Left forelimb (tissue), 1 donor: ENCODE results near the gene ACAP1.
"Not testable (repeated sequence)": the region's sequence is repeated elsewhere in the genome, so short reads cannot be mapped to it uniquely, and the experiment has no call there.

Experiments used
- DNase-seq: peaks from one replicate; pipeline ENCODE4 v3.0.0-alpha.2; 2018; ENCODE audit warnings: low spot score

The ACAP1 gene

GRCh38 chr17:7354262-7354843, 18.0 kb downstream of the ACAP1 start:
- DNase-seq = no peak

DNA sequence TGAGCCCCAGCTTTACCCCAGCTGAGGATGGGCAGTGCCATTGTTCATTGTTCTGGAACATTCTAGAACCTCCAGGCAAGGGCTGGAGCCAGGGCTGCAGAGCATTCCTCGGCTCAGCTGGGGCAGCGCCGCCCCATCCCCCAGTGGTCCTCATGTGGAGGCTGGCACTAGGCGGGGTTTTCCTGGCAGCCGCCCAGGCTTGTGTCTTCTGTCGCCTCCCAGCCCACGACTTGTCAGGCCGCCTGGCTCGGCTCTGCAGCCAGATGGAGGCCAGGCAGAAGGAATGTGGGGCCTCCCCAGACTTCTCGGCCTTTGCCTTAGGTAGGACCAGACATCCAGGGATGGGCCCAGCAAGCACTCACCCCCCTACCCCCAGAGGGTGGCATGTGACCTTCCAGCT, 18.7 kb downstream of the ACAP1 start, which contains the start of gene TMEM95:
TSS of gene TMEM95 (plus strand) at position 104 of the 400 bp plus-strand sequence. CDS start at position 153, 49 bp downstream.
- DNase-seq = no peak

DNA sequence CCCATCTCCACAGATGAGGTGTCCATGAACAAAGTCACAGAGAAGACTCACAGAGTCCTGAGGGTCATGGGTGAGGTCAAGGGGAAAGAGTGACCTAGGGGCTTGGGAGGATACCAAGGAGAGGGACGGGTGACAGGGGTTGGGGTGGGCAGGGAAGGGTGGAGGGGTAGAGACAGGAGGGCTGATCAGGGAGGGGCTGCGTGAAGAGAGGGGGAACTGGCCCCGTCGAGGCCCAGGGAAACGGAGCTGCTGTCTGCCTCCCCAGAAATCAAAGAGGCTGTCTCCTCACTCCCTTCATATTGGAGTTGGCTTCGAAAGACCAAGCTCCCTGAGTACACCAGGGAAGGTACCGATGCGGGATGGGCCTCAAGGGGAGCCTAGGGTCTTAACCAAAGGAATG, 19.2 kb downstream of the ACAP1 start:
- no peak for DNase-seq

GRCh38 chr17:7356072-7356549, 19.8 kb downstream of the ACAP1 start:
- no peak for DNase-seq

- DNase-seq = no peak
Observed at GRCh38 chr17:7356756-7357155, 20.4 kb downstream of the ACAP1 start.

DNA sequence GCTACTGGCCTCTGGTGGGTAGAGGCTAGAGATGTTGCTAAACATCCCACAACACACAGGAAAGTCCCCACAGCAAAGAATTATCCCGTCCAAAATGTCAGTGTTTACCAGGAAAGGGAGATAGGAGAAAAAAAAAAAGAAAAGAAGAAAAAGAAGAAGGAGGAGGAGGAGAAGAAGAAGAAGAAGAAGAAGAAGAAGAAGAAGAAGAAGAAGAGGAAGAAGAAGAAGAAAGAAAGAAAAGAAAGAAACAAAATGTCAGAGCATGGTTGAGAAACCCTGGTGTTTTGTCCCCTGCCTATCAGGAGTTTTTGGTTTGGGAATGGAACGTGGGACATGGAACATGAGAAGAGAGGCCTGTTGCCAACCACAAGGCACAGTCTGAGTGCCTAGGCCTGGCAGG, 21.1 kb downstream of the ACAP1 start:
- no peak for DNase-seq

GRCh38 chr17:7361906-7362305, 25.6 kb downstream of the ACAP1 start:
- DNase-seq = no peak

- no peak for DNase-seq
Observed at GRCh38 chr17:7363311-7363710, 27.0 kb downstream of the ACAP1 start.

DNA sequence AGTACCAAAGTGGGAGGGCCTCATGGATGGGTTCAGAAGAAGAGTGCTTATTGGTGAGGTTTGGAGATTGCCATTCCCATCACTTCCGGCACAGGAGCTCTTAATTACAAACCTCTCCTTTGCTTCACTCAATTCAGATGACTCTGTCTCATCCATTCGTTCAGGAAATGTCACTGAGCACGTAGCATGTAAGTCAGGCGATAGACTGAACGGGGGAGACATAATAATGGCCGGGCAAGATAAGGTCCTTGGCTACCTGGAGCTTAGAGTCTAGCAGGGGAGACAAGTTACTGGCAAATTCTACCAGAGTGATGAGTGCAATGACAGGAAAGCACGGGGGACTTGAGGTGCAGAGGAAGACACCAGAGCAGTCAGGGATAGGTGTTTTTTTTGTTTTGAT, 29.6 kb downstream of the ACAP1 start:
- DNase-seq = not testable (repeated sequence)

GRCh38 chr17:7367083-7367482, 30.8 kb downstream of the ACAP1 start:
- no peak for DNase-seq

- no peak for DNase-seq
Observed at GRCh38 chr17:7367918-7368598, 31.7 kb downstream of the ACAP1 start.

GRCh38 chr17:7368599-7368994, 32.3 kb downstream of the ACAP1 start:
- DNase-seq = not testable (repeated sequence)

GRCh38 chr17:7369825-7370224, 33.5 kb downstream of the ACAP1 start:
- DNase-seq = no peak

DNA sequence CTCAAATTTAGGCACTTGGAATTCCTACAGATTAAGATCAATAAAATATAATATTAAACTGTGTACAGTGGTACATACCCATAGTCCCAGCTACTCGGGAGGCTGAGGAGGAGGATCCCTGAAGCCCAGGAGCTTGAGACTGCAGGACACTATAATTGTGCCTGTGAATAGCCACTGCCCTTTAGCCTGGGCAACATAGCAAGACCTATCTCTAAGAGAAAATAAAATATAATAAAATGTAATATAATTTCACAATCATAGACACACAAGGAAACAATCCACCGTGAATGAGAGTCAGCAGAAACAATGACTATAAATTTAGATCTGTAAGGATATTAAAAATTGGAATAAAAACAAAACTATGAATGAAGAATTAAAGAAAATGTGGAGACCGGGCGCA, 34.5 kb downstream of the ACAP1 start:
- DNase-seq = no peak

DNA sequence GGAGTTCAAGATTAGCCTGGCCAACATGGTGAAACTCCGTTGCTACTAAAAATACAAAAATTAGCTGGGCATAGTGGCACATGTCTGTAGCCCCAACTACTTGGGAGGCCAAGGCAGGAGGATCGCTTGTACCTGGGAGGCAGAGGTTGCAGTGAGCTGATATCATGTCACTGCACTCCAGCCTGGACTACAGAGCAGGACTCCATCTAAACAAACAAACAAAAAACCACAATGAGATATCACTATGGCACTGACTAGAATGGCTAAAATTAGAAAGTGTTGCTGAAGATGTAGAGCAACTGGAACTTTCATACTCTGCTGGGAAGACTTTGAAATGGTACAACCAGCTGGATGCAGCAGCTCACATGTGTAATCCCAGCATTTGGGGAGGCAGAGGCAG, 38.0 kb downstream of the ACAP1 start:
- no peak for DNase-seq

DNA sequence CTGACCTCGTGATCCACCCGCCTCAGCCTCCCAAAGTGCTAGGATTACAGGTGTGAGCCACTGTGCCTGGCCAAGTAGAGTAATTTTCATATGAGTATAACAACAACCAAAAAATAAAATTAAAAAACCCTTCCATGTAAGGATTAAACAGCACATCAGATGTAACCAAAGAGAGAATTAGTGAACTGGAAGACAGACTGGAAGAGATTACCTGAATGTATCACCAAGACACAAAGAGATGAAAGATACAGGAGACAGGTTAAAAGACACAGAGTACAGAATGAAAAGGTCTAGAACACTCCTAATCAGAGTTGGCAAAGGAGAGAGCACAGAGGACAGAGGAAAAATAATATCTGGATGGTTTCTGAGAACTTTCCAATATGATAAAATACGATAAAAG, 42.8 kb downstream of the ACAP1 start:
- DNase-seq = no peak

GRCh38 chr17:7380321-7380720, 44.0 kb downstream of the ACAP1 start:
- no peak for DNase-seq

- no peak for DNase-seq
Observed at GRCh38 chr17:7380855-7381683, 44.7 kb downstream of the ACAP1 start, which contains the start of gene TNK1. TSS of gene TNK1 (plus strand) at chr17:7381089. CDS start at chr17:7382927, 1,838 bp downstream.

- no peak for DNase-seq
Observed at GRCh38 chr17:7382901-7383300, 46.6 kb downstream of the ACAP1 start.

DNA sequence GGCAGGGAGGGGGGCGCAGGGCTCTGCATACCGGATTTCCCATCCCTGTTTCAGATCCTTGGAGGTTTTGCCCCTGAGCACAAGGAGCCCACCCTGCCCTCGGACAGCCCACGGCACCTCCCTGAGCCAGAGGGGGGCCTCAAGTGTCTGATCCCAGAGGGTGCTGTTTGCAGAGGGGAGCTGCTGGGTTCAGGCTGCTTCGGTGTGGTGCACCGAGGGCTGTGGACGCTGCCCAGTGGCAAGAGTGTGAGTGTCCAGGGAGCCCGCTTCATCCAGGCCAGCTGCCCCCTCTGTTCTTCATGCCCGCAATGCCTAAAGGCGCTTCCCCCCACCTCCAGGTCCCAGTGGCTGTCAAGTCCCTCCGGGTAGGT, 47.0 kb downstream of the ACAP1 start:
- no peak for DNase-seq

DNA sequence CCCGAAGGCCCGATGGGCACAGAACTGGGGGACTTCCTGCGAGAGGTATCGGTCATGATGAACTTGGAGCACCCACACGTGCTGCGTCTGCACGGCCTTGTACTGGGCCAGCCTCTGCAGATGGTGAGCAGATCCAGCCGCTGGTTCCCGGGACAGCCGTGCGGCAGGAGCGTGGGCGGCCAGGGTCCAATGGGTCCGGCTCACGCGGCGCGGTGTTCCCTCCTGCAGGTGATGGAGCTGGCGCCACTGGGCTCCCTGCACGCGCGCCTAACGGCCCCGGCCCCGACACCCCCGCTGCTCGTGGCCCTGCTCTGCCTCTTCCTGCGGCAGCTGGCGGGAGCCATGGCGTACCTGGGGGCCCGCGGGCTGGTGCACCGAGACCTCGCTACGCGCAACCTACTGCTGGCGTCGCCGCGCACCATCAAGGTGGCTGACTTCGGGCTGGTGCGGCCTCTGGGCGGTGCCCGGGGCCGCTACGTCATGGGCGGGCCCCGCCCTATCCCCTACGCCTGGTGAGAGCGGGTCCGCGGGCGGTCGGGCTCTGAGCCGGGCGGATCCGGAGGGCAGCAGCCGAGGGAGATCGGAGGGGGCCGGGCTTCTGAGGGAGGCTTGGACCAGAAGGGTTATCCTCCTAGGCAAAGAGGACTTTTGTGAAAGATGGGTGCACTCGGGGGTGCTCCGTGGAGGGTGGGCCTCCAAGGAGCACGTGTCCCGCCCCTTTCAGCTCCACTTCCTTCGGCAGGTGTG, 47.6 kb downstream of the ACAP1 start:
- DNase-seq = no peak

DNA sequence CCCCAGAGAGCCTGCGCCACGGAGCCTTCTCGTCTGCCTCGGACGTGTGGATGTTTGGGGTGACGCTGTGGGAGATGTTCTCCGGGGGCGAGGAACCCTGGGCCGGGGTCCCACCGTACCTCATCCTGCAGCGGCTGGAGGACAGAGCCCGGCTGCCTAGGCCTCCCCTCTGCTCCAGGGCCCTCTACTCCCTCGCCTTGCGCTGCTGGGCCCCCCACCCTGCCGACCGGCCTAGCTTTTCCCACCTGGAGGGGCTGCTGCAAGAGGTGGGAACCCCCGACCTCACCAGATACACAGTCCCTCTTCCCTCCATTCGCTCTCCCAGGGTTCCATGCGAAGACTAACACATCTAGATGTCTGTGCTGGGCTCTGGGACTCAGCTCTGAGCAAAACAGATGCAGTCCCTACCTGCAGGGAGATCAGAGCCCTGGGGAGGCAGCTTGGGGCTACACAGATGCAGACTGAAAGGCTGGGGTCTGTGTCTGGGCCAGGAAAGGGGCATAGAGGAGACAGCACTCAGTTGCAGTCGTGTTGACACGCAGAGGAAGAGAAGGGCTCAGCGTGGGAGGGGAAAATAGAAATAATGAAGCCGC, 48.3 kb downstream of the ACAP1 start:
- no peak for DNase-seq
